Upper lobe of left lung (tissue), 4 donors: ENCODE results near the gene GRHL1.

ENCODE experiments used
- EP300 ChIP-seq, 4 donors: sonication (generic); formaldehyde crosslinking; IDR thresholded peaks; one replicate each; pipeline ENCODE4 v1.5.1; 2017; ENCODE audit warnings: antibody characterized with exemption in 4 of 4, control low read depth in 2 of 4
- POLR2A ChIP-seq, 4 donors: fragments of 450-650 bp; IDR thresholded peaks; one replicate each; pipeline ENCODE4 v1.5.1; 2016 to 2017; ENCODE audit warnings: antibody characterized with exemption in 4 of 4, mild to moderate bottlenecking in 2 of 4
- POLR2AphosphoS5 ChIP-seq, 2 donors: sonication (generic); formaldehyde crosslinking; IDR thresholded peaks; one replicate each; pipeline ENCODE4 v1.5.1; 2017; ENCODE audit warnings: antibody characterized with exemption in 2 of 2
- TF ChIP-seq, protein P1 (sequence below), 6 experiments: fragments of 450-650 bp in 4 of 6; fragments of 200-600 bp in 2 of 6; sonication (generic) in 2 of 6; IDR thresholded peaks; one replicate each; pipeline ENCODE4 v1.5.1; 2016 to 2019; ENCODE audit warnings: antibody characterized with exemption in 6 of 6

DNA sequence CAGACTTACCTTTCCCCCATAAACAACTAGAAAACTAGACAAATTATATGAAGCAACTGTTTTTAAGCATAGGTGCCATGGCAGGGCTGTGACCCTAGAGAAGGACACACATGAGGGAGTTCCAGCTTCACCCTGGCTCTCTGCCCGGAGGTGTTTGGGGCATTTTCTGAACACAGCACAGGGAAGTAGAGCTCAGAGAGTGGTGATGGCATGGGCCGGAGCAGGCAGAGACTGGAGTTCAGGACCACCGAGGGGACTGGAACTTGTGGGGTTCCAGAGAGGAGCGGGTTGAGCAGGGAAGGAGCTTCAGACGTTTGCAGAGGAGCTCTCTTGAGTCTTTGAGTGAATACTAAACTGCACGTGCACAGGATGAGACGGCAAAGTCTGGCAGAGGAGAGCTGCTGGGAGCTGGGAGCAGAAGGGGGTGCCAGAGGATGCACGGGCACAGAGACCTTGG is 65.3 kb downstream of the GRHL1 start:
- TF ChIP-seq, protein P1, sequence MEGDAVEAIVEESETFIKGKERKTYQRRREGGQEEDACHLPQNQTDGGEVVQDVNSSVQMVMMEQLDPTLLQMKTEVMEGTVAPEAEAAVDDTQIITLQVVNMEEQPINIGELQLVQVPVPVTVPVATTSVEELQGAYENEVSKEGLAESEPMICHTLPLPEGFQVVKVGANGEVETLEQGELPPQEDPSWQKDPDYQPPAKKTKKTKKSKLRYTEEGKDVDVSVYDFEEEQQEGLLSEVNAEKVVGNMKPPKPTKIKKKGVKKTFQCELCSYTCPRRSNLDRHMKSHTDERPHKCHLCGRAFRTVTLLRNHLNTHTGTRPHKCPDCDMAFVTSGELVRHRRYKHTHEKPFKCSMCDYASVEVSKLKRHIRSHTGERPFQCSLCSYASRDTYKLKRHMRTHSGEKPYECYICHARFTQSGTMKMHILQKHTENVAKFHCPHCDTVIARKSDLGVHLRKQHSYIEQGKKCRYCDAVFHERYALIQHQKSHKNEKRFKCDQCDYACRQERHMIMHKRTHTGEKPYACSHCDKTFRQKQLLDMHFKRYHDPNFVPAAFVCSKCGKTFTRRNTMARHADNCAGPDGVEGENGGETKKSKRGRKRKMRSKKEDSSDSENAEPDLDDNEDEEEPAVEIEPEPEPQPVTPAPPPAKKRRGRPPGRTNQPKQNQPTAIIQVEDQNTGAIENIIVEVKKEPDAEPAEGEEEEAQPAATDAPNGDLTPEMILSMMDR (IDR thresholded peaks at IDR 0.05), result no peak
- TF ChIP-seq POLR2A (IDR thresholded peaks at IDR 0.05) (no peak), EP300 (IDR thresholded peaks at IDR 0.05) (no peak), POLR2AphosphoS5 (IDR thresholded peaks at IDR 0.05) (no peak)
